Measurements from ENCODE around the gene SCTR. TPM values are rescaled to one million over a fixed set of nuclear protein-coding genes. Genes with fewer than 3 reads are reported as not detected.

The SCTR gene
- total RNA-seq, 1 experiment from 2014 or later, result not detected

DNA sequence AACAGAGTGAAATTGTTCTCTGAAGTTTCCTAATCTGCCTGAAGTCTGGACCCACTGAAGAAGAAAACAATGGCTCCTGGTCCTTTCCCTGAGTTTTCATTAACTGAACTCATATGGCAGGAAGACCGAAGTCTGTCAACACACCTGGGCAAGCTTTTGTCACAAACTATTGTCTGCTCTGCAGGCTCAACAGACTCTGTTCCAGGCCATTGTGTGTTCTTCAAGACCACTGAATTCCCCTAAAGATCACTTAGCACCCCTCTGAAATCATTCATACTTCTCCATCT, 99.2 kb downstream of the SCTR start:
- ATAC-seq (no peak), DNase-seq (ENCODE audit: low spot score) (no peak)
- Mint-ChIP-seq H3K27me3 (ENCODE audit: low read depth) (peaks cover 29% of the 10 kb centered on the region), H3K27ac (no peak overlapping the region), H3K9me3 (peaks cover 26% of the 10 kb centered on the region), H3K36me3 (peaks cover 21% of the 10 kb centered on the region), H3K4me3 (no peak overlapping the region), H3K4me1 (peaks cover 35% of the 10 kb centered on the region)
- CTCF ChIA-PET, result no interaction called here
- POLR2A ChIA-PET, result no interaction called here
- no peak for TF ChIP-seq AR (CRISPR knock-in tag; IDR thresholded peaks at IDR 0.05)
- TF ChIP-seq ESRRA (CRISPR knock-in tag; IDR thresholded peaks at IDR 0.05; ENCODE audit: borderline replicate concordance), result no peak
- TF ChIP-seq SMAD3 (CRISPR knock-in tag; IDR thresholded peaks at IDR 0.05; ENCODE audit: borderline replicate concordance), result no peak
- TF ChIP-seq, protein P1, sequence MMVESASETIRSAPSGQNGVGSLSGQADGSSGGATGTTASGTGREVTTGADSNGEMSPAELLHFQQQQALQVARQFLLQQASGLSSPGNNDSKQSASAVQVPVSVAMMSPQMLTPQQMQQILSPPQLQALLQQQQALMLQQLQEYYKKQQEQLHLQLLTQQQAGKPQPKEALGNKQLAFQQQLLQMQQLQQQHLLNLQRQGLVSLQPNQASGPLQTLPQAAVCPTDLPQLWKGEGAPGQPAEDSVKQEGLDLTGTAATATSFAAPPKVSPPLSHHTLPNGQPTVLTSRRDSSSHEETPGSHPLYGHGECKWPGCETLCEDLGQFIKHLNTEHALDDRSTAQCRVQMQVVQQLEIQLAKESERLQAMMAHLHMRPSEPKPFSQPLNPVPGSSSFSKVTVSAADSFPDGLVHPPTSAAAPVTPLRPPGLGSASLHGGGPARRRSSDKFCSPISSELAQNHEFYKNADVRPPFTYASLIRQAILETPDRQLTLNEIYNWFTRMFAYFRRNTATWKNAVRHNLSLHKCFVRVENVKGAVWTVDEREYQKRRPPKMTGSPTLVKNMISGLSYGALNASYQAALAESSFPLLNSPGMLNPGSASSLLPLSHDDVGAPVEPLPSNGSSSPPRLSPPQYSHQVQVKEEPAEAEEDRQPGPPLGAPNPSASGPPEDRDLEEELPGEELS (CRISPR knock-in tag; IDR thresholded peaks at IDR 0.05), result no peak
- TF ChIP-seq, protein P2, sequence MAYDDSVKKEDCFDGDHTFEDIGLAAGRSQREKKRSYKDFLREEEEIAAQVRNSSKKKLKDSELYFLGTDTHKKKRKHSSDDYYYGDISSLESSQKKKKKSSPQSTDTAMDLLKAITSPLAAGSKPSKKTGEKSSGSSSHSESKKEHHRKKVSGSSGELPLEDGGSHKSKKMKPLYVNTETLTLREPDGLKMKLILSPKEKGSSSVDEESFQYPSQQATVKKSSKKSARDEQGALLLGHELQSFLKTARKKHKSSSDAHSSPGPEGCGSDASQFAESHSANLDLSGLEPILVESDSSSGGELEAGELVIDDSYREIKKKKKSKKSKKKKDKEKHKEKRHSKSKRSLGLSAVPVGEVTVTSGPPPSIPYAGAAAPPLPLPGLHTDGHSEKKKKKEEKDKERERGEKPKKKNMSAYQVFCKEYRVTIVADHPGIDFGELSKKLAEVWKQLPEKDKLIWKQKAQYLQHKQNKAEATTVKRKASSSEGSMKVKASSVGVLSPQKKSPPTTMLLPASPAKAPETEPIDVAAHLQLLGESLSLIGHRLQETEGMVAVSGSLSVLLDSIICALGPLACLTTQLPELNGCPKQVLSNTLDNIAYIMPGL (CRISPR knock-in tag; IDR thresholded peaks at IDR 0.05), result no peak
- TF ChIP-seq NR2C2 (CRISPR knock-in tag; IDR thresholded peaks at IDR 0.05), result no peak
- TF ChIP-seq ZBTB21 (CRISPR knock-in tag; IDR thresholded peaks at IDR 0.05; ENCODE audit: borderline replicate concordance), result no peak
- no peak for TF ChIP-seq KAT7 (CRISPR knock-in tag; IDR thresholded peaks at IDR 0.05; ENCODE audit: borderline replicate concordance)
- TF ChIP-seq MYBL2 (CRISPR knock-in tag; IDR thresholded peaks at IDR 0.05), result no peak
- no peak for TF ChIP-seq PRRX2 (CRISPR knock-in tag; IDR thresholded peaks at IDR 0.05)
- no peak for TF ChIP-seq ARID4B (CRISPR knock-in tag; IDR thresholded peaks at IDR 0.05; ENCODE audit: borderline replicate concordance)
- TF ChIP-seq CTCF (IDR thresholded peaks at IDR 0.05), result no peak
- no peak for TF ChIP-seq TEAD1 (CRISPR knock-in tag; IDR thresholded peaks at IDR 0.05)
